SK-N-SH (cell line): ENCODE data around the gene CPED1. TPM values are rescaled to one million over a fixed set of nuclear protein-coding genes. Genes with fewer than 3 reads are reported as not detected.

Source experiments
- CTCF ChIA-PET: fragments of 300-600, 350-600 bp; formaldehyde crosslinking; extraction: SDS; loops from one replicate; lab custom pipeline; 2021; lab: Yijun Ruan, JAX
- POLR2A ChIA-PET: fragments of 350-600 bp; sonication (Branson Sonifier 250); formaldehyde crosslinking; extraction: SDS; loops from one replicate; lab custom pipeline; 2020; ENCODE audit warnings: antibody characterized with exemption, inconsistent platforms; lab: Yijun Ruan, JAX
- DNase-seq: peaks from one replicate; pipeline ENCODE4 v3.0.0; 2012
- H2AFZ ChIP-seq: fragments of 200-600 bp; sonication (generic); 2 replicates; pipeline ENCODE4 v1.8.1; 2016; ENCODE audit warnings: antibody characterized with exemption, mild to moderate bottlenecking, low read depth
- H3F3A ChIP-seq: fragments of 200-600 bp; sonication (generic); replicated peaks from 2 replicates; pipeline ENCODE3; 2016; ENCODE audit warnings: antibody characterized with exemption, mild to moderate bottlenecking; ENCODE audit not compliant: insufficient read depth
- H3K27ac ChIP-seq, 2 experiments: fragments of 200-500 bp in 1 of 2; fragments of 200-600 bp in 1 of 2; sonication (Bioruptor generic) in 1 of 2; sonication (generic), shearing (Covaris generic) in 1 of 2; 2 replicates each; pipeline versions ENCODE4 v1.5.1 to v1.6.1; 2014 to 2016; ENCODE audit warnings: low read depth in 2 of 2, inconsistent platforms in 1 of 2, low read length in 1 of 2, mild to moderate bottlenecking in 1 of 2, mixed read lengths in 1 of 2
- H3K27me3 ChIP-seq: fragments of 200-600 bp; sonication (generic), shearing (Covaris generic); 2 replicates; pipeline ENCODE4 v1.6.1; 2016; ENCODE audit warnings: mixed run types; ENCODE audit not compliant: insufficient read depth
- H3K36me3 ChIP-seq, 2 experiments: fragments of 200-500 bp in 1 of 2; fragments of 200-600 bp in 1 of 2; sonication (Bioruptor generic) in 1 of 2; sonication (generic) in 1 of 2; replicated peaks in 1 of 2; 2 replicates each; pipeline versions ENCODE3 to v1.5.1; 2014 to 2016; ENCODE audit warnings: low read length in 1 of 2, mild to moderate bottlenecking in 1 of 2; ENCODE audit not compliant: insufficient read depth in 2 of 2, control insufficient read depth in 1 of 2
- H3K4me1 ChIP-seq, 2 experiments: fragments of 200-500 bp in 1 of 2; fragments of 200-600 bp in 1 of 2; sonication (Bioruptor generic) in 1 of 2; sonication (generic), shearing (Covaris generic) in 1 of 2; 2 replicates each; pipeline versions ENCODE4 v1.5.1 to v1.6.1; 2014 to 2016; ENCODE audit warnings: low read depth in 1 of 2, low read length in 1 of 2, mixed run types in 1 of 2; ENCODE audit not compliant: insufficient read depth in 2 of 2, control insufficient read depth in 1 of 2
- H3K4me2 ChIP-seq: fragments of 200-600 bp; sonication (generic), shearing (Covaris generic); 2 replicates; pipeline ENCODE4 v1.6.1; 2017; ENCODE audit warnings: mixed run types
- H3K4me3 ChIP-seq, 2 experiments: fragments of 200-500 bp in 1 of 2; fragments of 200-600 bp in 1 of 2; sonication (Bioruptor generic) in 1 of 2; sonication (generic), shearing (Covaris generic) in 1 of 2; 2 replicates each; pipeline versions ENCODE4 v1.5.1 to v1.8.1; 2014 to 2016; ENCODE audit warnings: low read depth in 2 of 2, inconsistent platforms in 1 of 2, low read length in 1 of 2, mild to moderate bottlenecking in 1 of 2, mixed read lengths in 1 of 2, moderate library complexity in 1 of 2
- H3K79me2 ChIP-seq: fragments of 200-600 bp; sonication (generic); 2 replicates; pipeline ENCODE4 v1.8.1; 2017; ENCODE audit warnings: mild to moderate bottlenecking; ENCODE audit not compliant: insufficient read depth
- H3K9ac ChIP-seq: fragments of 200-600 bp; sonication (generic); 2 replicates; pipeline ENCODE4 v1.6.1; 2017; ENCODE audit warnings: mixed run types
- H3K9me2 ChIP-seq: fragments of 200-600 bp; sonication (generic); 2 replicates; pipeline ENCODE4 v1.6.1; 2017; ENCODE audit warnings: mixed run types
- H3K9me3 ChIP-seq: fragments of 200-600 bp; sonication (generic); 2 replicates; pipeline ENCODE4 v1.6.1; 2017; ENCODE audit warnings: mixed run types, mild to moderate bottlenecking, moderate library complexity
- H4K20me1 ChIP-seq: fragments of 200-600 bp; sonication (generic); 2 replicates; pipeline ENCODE4 v1.6.1; 2017; ENCODE audit warnings: mild to moderate bottlenecking, mixed run types; ENCODE audit not compliant: insufficient read depth
- CTCF ChIP-seq: fragments of 200-600 bp; sonication (generic); IDR thresholded peaks from 2 replicates; pipeline ENCODE4 v1.6.1; 2017; ENCODE audit warnings: antibody characterized with exemption, mild to moderate bottlenecking, moderate library complexity
- EP300 ChIP-seq, 2 experiments: IDR thresholded peaks; 2 replicates each; pipeline versions ENCODE4 v1.4.0 to v1.6.1; 2012; ENCODE audit warnings: borderline replicate concordance in 1 of 2, low read depth in 1 of 2, low read length in 1 of 2
- EZH2phosphoT487 ChIP-seq: fragments of 200-600 bp; sonication (generic); IDR thresholded peaks from 2 replicates; pipeline ENCODE4 v1.6.1; 2017; ENCODE audit warnings: low read depth, mixed run types, mild to moderate bottlenecking, antibody characterized with exemption, moderate library complexity, borderline replicate concordance
- FOSL2 ChIP-seq: IDR thresholded peaks from 2 replicates; pipeline ENCODE4 v1.4.0; 2012; ENCODE audit warnings: low read depth, mild to moderate bottlenecking, moderate library complexity, borderline replicate concordance
- FOXJ3 ChIP-seq: sonication (generic); formaldehyde crosslinking; IDR thresholded peaks from 2 replicates; pipeline ENCODE4 v1.5.1; 2020; ENCODE audit warnings: mild to moderate bottlenecking, missing genetic modification reagents
- NRF1 ChIP-seq: IDR thresholded peaks from 2 replicates; pipeline ENCODE4 v1.6.1; 2012; ENCODE audit warnings: low read depth, mild to moderate bottlenecking, low read length
- PBX3 ChIP-seq: IDR thresholded peaks from 2 replicates; pipeline ENCODE4; 2012
- RAD21 ChIP-seq: IDR thresholded peaks from 2 replicates; pipeline ENCODE4 v1.6.1; 2012; ENCODE audit warnings: mild to moderate bottlenecking, low read length
- RXRA ChIP-seq: IDR thresholded peaks from 2 replicates; pipeline ENCODE4 v1.4.0; 2012; ENCODE audit warnings: low read depth, mild to moderate bottlenecking, borderline replicate concordance
- SIN3A ChIP-seq: IDR thresholded peaks from 2 replicates; pipeline ENCODE4 v1.6.1; 2012; ENCODE audit warnings: low read depth, mild to moderate bottlenecking, low read length, moderate library complexity, borderline replicate concordance
- WGBS: methylation state at CpG from one replicate; pipeline ENCODE4 v1.1.6; 2017; ENCODE audit warnings: low lambda C conversion rate; 5-methylcytosine and 5-hydroxymethylcytosine counted together
- polyA plus RNA-seq, 3 experiments: library from polyadenylated mRNA; depleted of rRNA; stranded (reverse); fragments of >200 nt; gene quantifications; 2 replicates each; pipeline ENCODE4 v1.2.3, GENCODE V29; 2012
- TF ChIP-seq, protein P1 (sequence below): fragments of 150-350 bp; IDR thresholded peaks from 2 replicates; pipeline ENCODE4 v1.6.1; 2016; ENCODE audit warnings: mild to moderate bottlenecking, low read depth, low read length

CPED1 gene
- polyA plus RNA-seq, 1 of the 3 experiments (the other 2 are of a cell fraction), result 4.4 TPM

DNA sequence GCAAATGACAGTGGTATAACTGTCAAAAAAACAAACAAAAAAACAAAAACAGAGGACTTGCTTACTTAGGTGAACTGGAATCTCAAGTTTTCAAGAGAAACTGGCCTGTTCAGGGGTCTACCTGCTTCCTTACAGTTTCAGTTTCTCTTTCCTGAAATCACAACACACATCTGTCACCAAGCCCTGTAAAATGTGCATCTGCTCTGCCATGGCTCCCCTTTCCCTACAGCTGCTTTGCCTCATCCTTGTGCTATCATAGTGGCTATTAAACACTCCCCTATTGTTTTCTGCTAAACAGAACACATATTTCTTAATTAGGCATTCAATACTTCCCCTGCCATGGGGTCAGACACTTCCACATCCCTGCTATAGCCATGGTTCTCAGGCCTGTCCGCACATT lies 37.6 kb downstream of the CPED1 start:
- no peaks in the 10 kb centered on the region for H3K79me2 ChIP-seq
- TF ChIP-seq EZH2phosphoT487, result no peak
- TF ChIP-seq RAD21, result no peak
- no peak for TF ChIP-seq SIN3A
- TF ChIP-seq FOXJ3, result no peak
- peaks cover 0 to 4% of the 10 kb centered on the region in 2 experiments for H3K36me3 ChIP-seq
- no peaks in the 10 kb centered on the region for H4K20me1 ChIP-seq
- no peaks in the 10 kb centered on the region for H3K9me3 ChIP-seq
- no peak overlapping the region for H3K4me3 ChIP-seq
- ChIA-PET POLR2A (interaction anchor here (0.6 kb wide), 1 partner anchor 34 kb away, joined by 4 read pairs; no protein-coding TSS in a partner anchor), CTCF (interaction anchor here (0.7 to 3.2 kb wide), 3 partner anchors 13 to 48 kb away, joined by 3 to 18 read pairs (median 4); partner anchors contain the start of gene CPED1)
- H3K27ac ChIP-seq, result no peak overlapping the region; a peak in 1 of 4 replicates
- H3K4me2 ChIP-seq, result no peak overlapping the region
- no peaks in the 10 kb centered on the region for H3K9me2 ChIP-seq
- H3K4me1 ChIP-seq, result peaks cover 8 to 16% of the 10 kb centered on the region in 2 experiments; a peak in 3 of 4 replicates
- H3K27me3 ChIP-seq, result no peaks in the 10 kb centered on the region
- no peak for DNase-seq
- no peak overlapping the region for H3K9ac ChIP-seq
- H3F3A ChIP-seq, result no peaks in the 10 kb centered on the region
- WGBS, result 92% methylated on average over 1 of the region's 1 CpG
- no peak overlapping the region for H2AFZ ChIP-seq

GRCh38 chr7:121026577-121027111 lies 38.1 kb downstream of the CPED1 start:
- DNase-seq, result no peak
- Histone ChIP-seq H3K4me3 (no peak overlapping the region), H2AFZ (no peak overlapping the region), H3K4me1 (peaks cover 8 to 13% of the 10 kb centered on the region in 2 experiments; a peak in 3 of 4 replicates), H3K9ac (no peak overlapping the region), H3K27me3 (no peaks in the 10 kb centered on the region), H3K9me2 (no peaks in the 10 kb centered on the region), H3K79me2 (no peaks in the 10 kb centered on the region), H3K9me3 (no peaks in the 10 kb centered on the region; the same call in 1 of the 2 replicates), H3K27ac (no peak overlapping the region), H3K4me2 (no peak overlapping the region), H4K20me1 (no peaks in the 10 kb centered on the region), H3K36me3 (peaks cover 0 to 4% of the 10 kb centered on the region in 2 experiments), H3F3A (no peaks in the 10 kb centered on the region)
- CTCF ChIA-PET, result interaction anchor here (0.8 to 3.2 kb wide), 8 partner anchors 15 to 75 kb away, joined by 3 to 18 read pairs (median 4); partner anchors contain the start of gene CPED1
- TF ChIP-seq, protein P1, sequence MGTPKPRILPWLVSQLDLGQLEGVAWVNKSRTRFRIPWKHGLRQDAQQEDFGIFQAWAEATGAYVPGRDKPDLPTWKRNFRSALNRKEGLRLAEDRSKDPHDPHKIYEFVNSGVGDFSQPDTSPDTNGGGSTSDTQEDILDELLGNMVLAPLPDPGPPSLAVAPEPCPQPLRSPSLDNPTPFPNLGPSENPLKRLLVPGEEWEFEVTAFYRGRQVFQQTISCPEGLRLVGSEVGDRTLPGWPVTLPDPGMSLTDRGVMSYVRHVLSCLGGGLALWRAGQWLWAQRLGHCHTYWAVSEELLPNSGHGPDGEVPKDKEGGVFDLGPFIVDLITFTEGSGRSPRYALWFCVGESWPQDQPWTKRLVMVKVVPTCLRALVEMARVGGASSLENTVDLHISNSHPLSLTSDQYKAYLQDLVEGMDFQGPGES, result no peak
- 93% methylated on average over 3 of the region's 3 CpGs for WGBS
- POLR2A ChIA-PET, result no interaction called here

DNA sequence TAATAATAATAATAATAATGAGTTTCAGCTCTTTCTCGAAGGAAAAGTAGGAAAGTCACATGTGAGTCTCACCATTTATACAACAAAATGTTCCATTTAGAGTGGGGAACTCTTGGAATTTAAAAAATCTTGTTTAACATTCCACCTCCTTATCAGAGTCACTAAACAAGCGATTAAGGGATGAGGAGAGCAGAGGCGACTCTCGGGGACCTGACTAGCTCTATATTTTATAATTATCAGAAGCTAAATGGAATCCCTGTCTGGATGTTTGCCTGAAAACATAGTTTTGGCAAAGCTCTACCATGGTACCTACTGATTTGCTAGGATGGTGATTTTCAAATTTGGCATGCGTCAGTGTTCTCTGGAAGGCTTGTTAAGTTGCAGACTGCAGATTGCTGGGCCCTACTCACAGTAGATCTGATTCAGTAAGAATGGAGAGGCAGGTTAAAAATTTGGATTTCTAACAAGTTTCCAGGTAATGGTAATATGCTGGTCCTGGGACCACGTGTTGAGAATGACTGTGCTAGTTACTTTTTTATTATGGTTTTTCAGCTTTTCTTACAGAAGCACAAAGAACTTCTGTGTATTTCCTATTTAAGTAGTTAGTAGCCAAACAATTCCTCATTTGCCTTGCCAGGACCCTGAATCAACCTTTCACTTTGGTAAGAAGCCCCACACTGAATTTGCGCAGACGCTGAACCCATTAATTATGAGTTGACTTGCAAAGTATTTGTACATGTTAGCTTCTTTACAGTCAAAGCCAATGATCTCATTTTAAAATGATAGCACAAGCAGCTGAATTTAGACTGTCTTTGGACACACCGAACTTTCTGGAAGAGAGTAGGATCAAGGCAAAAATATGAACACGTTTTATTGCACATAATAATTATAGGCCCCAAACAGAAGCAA lies 39.5 kb downstream of the CPED1 start:
- Histone ChIP-seq H3K4me1 (peaks cover 11 to 17% of the 10 kb centered on the region in 2 experiments; a peak in 3 of 4 replicates), H3K79me2 (no peaks in the 10 kb centered on the region), H3K4me3 (no peak overlapping the region), H3K9me2 (no peaks in the 10 kb centered on the region), H3K4me2 (no peak overlapping the region), H3K27ac (no peak overlapping the region; a peak in 1 of 4 replicates), H3F3A (peaks cover 4% of the 10 kb centered on the region), H2AFZ (no peak overlapping the region), H3K27me3 (no peaks in the 10 kb centered on the region), H3K36me3 (peaks cover 0 to 4% of the 10 kb centered on the region in 2 experiments), H3K9ac (no peak overlapping the region), H4K20me1 (no peaks in the 10 kb centered on the region), H3K9me3 (no peaks in the 10 kb centered on the region; the same call in 1 of the 2 replicates)
- WGBS, result 86% methylated on average over 10 of the region's 10 CpGs
- DNase-seq, result no peak
- CTCF ChIA-PET, result interaction anchor here (1.2 to 1.9 kb wide), 9 partner anchors 11 to 73 kb away, joined by 3 to 7 read pairs (median 5); partner anchors contain the start of gene CPED1
- POLR2A ChIA-PET, result no interaction called here
- TF ChIP-seq EP300 (IDR thresholded peaks at IDR 0.05; ENCODE audit: borderline replicate concordance in 1 of 2, low read depth in 1 of 2, low read length in 1 of 2) (no peak), RXRA (no peak), RAD21 (no peak), PBX3 (no peak), FOSL2 (no peak), CTCF (no peak), NRF1 (no peak)
